HTR-8/SVneo (cell line): ENCODE results near the gene APOC1.
A peak's percentile ranks its signal among the peaks of the same experiment; 100 is the strongest.
"Not testable (repeated sequence)": the region's sequence is repeated elsewhere in the genome, so short reads cannot be mapped to it uniquely, and the experiment has no call there.

Experiments used
- DNase-seq: peaks from one replicate; pipeline ENCODE4 v3.0.0; 2011; ENCODE audit warnings: low spot score, mixed read lengths; ENCODE audit not compliant: insufficient read length
- FAIRE-seq: peaks from 2 replicates; lab custom pipeline; 2011; peaks lifted over from hg19 to GRCh38; lab: Jason Lieb, UNC

The APOC1 gene

GRCh38 chr19:44909775-44910174, 4.6 kb upstream of the APOC1 start:
- FAIRE-seq, result no peak
- DNase-seq, result no peak

GRCh38 chr19:44911896-44912295, 2.5 kb upstream of the APOC1 start:
- DNase-seq, FAIRE-seq: not testable (repeated sequence)

- DNase-seq (no peak), FAIRE-seq (no peak)
Observed at GRCh38 chr19:44912854-44913253, 1.6 kb upstream of the APOC1 start.

GRCh38 chr19:44913512-44914432, 636 bp upstream of the APOC1 start:
- peak; percentile 4 for FAIRE-seq
- DNase-seq, result not testable (repeated sequence)

GRCh38 chr19:44924243-44924725, 9.9 kb downstream of the APOC1 start:
- DNase-seq (no peak), FAIRE-seq (no peak)

GRCh38 chr19:44925114-44925891, 10.9 kb downstream of the APOC1 start:
- no peak for FAIRE-seq
- DNase-seq, result no peak

- FAIRE-seq, result peak; percentile 4
- not testable (repeated sequence) for DNase-seq
Observed at GRCh38 chr19:44926245-44927077, 12.1 kb downstream of the APOC1 start.

- FAIRE-seq (no peak), DNase-seq (no peak)
Observed at GRCh38 chr19:44927746-44928145, 13.3 kb downstream of the APOC1 start.

GRCh38 chr19:44930088-44930487, 15.7 kb downstream of the APOC1 start:
- FAIRE-seq, result no peak
- DNase-seq, result no peak

- FAIRE-seq (no peak), DNase-seq (no peak)
Observed at GRCh38 chr19:44931541-44931940, 17.1 kb downstream of the APOC1 start.

GRCh38 chr19:44939668-44940067, 25.3 kb downstream of the APOC1 start:
- FAIRE-seq, result no peak
- no peak for DNase-seq

GRCh38 chr19:44942067-44942571, 27.7 kb downstream of the APOC1 start, which contains the start of gene APOC4:
APOC4 (plus strand) TSS chr19:44942237; CDS start chr19:44942278, 41 bp downstream.
- FAIRE-seq, result peak; percentile 69

GRCh38 chr19:44943801-44944249, 29.4 kb downstream of the APOC1 start:
- DNase-seq (no peak), FAIRE-seq (no peak)

More at GRCh38 chr19:44942067-44942571, 27.7 kb downstream of the APOC1 start, which contains the start of gene APOC4:
- no peak for DNase-seq

- FAIRE-seq (no peak), DNase-seq (no peak)
Observed at GRCh38 chr19:44947041-44947581, 32.7 kb downstream of the APOC1 start.

GRCh38 chr19:44948237-44948636, 33.8 kb downstream of the APOC1 start:
- DNase-seq (no peak), FAIRE-seq (no peak)

GRCh38 chr19:44948763-44949374, 34.5 kb downstream of the APOC1 start:
- FAIRE-seq, result no peak
- DNase-seq, result no peak

- DNase-seq, result no peak
- no peak for FAIRE-seq
Observed at GRCh38 chr19:44949550-44949949, 35.1 kb downstream of the APOC1 start.

- peak; percentile 80 for DNase-seq
- no peak for FAIRE-seq
Observed at GRCh38 chr19:44951179-44952159, 37.1 kb downstream of the APOC1 start.
